ENCODE data around the gene CENPN. TPM values are rescaled to one million over a fixed set of nuclear protein-coding genes. Genes with fewer than 3 reads are reported as not detected.

The CENPN gene
- total and polyA plus RNA-seq, 2 of the 13 experiments (the other 11 are each of a cell fraction or from before 2014, with no cell fraction given) = 29.7 to 129 TPM

DNA sequence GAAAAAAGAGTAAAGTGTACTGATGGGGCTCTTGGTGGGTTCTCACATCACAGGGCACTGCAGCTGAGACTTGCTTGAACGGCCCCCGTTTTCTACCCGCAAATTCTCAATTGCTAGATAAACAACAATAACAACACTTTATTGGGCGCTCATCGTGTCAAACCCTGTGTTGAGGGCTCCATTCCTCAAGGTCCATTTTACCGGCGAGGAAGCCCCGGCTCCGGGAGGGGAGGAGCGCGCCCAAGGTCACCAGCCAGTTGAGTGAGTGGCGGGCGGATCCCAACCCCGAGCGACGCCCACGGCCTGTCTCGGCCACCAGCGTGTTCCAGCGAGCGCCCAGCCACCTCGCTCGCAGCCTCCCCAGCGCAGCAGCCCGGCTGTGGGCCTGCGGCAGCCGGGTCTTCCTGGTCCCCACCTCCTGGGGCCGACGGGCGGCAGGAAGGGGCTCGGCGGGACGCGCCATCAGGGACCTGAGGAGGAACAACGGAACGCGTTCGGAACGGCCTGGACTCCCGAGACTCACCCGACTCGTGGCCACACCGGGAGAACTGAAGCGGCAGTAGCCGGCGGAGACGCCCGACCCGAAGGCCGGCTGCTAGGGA, 702 bp upstream of the CENPN start (continued):
- no peak; the same call in 1 of the 2 replicates for TF ChIP-seq ZFP36L1 (CRISPR knock-in tag; IDR thresholded peaks at IDR 0.05)
- peak; percentile 20; the same call in 1 of the 2 replicates for TF ChIP-seq RARA (CRISPR knock-in tag; IDR thresholded peaks at IDR 0.05)
- TF ChIP-seq ZNF205 (CRISPR knock-in tag; IDR thresholded peaks at IDR 0.05) = no peak
- TF ChIP-seq GPN1 (CRISPR knock-in tag; IDR thresholded peaks at IDR 0.05; ENCODE audit: borderline replicate concordance) = no peak
- TF ChIP-seq, protein P1, sequence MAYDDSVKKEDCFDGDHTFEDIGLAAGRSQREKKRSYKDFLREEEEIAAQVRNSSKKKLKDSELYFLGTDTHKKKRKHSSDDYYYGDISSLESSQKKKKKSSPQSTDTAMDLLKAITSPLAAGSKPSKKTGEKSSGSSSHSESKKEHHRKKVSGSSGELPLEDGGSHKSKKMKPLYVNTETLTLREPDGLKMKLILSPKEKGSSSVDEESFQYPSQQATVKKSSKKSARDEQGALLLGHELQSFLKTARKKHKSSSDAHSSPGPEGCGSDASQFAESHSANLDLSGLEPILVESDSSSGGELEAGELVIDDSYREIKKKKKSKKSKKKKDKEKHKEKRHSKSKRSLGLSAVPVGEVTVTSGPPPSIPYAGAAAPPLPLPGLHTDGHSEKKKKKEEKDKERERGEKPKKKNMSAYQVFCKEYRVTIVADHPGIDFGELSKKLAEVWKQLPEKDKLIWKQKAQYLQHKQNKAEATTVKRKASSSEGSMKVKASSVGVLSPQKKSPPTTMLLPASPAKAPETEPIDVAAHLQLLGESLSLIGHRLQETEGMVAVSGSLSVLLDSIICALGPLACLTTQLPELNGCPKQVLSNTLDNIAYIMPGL (CRISPR knock-in tag; IDR thresholded peaks at IDR 0.05; ENCODE audit: borderline replicate concordance in 1 of 2, low read depth in 1 of 2) = no peak; a peak in 2 of 4 replicates
- TF ChIP-seq, protein P2, sequence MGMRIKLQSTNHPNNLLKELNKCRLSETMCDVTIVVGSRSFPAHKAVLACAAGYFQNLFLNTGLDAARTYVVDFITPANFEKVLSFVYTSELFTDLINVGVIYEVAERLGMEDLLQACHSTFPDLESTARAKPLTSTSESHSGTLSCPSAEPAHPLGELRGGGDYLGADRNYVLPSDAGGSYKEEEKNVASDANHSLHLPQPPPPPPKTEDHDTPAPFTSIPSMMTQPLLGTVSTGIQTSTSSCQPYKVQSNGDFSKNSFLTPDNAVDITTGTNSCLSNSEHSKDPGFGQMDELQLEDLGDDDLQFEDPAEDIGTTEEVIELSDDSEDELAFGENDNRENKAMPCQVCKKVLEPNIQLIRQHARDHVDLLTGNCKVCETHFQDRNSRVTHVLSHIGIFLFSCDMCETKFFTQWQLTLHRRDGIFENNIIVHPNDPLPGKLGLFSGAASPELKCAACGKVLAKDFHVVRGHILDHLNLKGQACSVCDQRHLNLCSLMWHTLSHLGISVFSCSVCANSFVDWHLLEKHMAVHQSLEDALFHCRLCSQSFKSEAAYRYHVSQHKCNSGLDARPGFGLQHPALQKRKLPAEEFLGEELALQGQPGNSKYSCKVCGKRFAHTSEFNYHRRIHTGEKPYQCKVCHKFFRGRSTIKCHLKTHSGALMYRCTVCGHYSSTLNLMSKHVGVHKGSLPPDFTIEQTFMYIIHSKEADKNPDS (CRISPR knock-in tag; IDR thresholded peaks at IDR 0.05) = no peak
- no peak for TF ChIP-seq PAF1 (CRISPR knock-in tag; IDR thresholded peaks at IDR 0.05)
- TF ChIP-seq, protein P3, sequence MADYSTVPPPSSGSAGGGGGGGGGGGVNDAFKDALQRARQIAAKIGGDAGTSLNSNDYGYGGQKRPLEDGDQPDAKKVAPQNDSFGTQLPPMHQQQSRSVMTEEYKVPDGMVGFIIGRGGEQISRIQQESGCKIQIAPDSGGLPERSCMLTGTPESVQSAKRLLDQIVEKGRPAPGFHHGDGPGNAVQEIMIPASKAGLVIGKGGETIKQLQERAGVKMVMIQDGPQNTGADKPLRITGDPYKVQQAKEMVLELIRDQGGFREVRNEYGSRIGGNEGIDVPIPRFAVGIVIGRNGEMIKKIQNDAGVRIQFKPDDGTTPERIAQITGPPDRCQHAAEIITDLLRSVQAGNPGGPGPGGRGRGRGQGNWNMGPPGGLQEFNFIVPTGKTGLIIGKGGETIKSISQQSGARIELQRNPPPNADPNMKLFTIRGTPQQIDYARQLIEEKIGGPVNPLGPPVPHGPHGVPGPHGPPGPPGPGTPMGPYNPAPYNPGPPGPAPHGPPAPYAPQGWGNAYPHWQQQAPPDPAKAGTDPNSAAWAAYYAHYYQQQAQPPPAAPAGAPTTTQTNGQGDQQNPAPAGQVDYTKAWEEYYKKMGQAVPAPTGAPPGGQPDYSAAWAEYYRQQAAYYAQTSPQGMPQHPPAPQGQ (CRISPR knock-in tag; IDR thresholded peaks at IDR 0.05; ENCODE audit: borderline replicate concordance) = no peak
- TF ChIP-seq, protein P4, sequence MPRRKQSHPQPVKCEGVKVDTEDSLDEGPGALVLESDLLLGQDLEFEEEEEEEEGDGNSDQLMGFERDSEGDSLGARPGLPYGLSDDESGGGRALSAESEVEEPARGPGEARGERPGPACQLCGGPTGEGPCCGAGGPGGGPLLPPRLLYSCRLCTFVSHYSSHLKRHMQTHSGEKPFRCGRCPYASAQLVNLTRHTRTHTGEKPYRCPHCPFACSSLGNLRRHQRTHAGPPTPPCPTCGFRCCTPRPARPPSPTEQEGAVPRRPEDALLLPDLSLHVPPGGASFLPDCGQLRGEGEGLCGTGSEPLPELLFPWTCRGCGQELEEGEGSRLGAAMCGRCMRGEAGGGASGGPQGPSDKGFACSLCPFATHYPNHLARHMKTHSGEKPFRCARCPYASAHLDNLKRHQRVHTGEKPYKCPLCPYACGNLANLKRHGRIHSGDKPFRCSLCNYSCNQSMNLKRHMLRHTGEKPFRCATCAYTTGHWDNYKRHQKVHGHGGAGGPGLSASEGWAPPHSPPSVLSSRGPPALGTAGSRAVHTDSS (CRISPR knock-in tag; conservative IDR thresholded peaks at IDR 0.05) = no peak
- TF ChIP-seq, protein P5, sequence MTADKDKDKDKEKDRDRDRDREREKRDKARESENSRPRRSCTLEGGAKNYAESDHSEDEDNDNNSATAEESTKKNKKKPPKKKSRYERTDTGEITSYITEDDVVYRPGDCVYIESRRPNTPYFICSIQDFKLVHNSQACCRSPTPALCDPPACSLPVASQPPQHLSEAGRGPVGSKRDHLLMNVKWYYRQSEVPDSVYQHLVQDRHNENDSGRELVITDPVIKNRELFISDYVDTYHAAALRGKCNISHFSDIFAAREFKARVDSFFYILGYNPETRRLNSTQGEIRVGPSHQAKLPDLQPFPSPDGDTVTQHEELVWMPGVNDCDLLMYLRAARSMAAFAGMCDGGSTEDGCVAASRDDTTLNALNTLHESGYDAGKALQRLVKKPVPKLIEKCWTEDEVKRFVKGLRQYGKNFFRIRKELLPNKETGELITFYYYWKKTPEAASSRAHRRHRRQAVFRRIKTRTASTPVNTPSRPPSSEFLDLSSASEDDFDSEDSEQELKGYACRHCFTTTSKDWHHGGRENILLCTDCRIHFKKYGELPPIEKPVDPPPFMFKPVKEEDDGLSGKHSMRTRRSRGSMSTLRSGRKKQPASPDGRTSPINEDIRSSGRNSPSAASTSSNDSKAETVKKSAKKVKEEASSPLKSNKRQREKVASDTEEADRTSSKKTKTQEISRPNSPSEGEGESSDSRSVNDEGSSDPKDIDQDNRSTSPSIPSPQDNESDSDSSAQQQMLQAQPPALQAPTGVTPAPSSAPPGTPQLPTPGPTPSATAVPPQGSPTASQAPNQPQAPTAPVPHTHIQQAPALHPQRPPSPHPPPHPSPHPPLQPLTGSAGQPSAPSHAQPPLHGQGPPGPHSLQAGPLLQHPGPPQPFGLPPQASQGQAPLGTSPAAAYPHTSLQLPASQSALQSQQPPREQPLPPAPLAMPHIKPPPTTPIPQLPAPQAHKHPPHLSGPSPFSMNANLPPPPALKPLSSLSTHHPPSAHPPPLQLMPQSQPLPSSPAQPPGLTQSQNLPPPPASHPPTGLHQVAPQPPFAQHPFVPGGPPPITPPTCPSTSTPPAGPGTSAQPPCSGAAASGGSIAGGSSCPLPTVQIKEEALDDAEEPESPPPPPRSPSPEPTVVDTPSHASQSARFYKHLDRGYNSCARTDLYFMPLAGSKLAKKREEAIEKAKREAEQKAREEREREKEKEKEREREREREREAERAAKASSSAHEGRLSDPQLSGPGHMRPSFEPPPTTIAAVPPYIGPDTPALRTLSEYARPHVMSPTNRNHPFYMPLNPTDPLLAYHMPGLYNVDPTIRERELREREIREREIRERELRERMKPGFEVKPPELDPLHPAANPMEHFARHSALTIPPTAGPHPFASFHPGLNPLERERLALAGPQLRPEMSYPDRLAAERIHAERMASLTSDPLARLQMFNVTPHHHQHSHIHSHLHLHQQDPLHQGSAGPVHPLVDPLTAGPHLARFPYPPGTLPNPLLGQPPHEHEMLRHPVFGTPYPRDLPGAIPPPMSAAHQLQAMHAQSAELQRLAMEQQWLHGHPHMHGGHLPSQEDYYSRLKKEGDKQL (CRISPR knock-in tag; IDR thresholded peaks at IDR 0.05; ENCODE audit: low read depth) = 0 out of 2 replicates have a peak, but pooled peaks have one; percentile 12
- TF ChIP-seq SSRP1 (CRISPR knock-in tag; IDR thresholded peaks at IDR 0.05) = no peak
- TF ChIP-seq ZNF724P (CRISPR knock-in tag; IDR thresholded peaks at IDR 0.05; ENCODE audit: borderline replicate concordance) = no peak
- no peak for TF ChIP-seq RARG (CRISPR knock-in tag; IDR thresholded peaks at IDR 0.05; ENCODE audit: low read depth)
- no peak for TF ChIP-seq RAD51 (IDR thresholded peaks at IDR 0.05; ENCODE audit: borderline replicate concordance)
- no peak for TF ChIP-seq FOXP1 (IDR thresholded peaks at IDR 0.05)
- no peak for TF ChIP-seq FOXP1 (CRISPR knock-in tag; IDR thresholded peaks at IDR 0.05)
- TF ChIP-seq JUNB (CRISPR knock-in tag; IDR thresholded peaks at IDR 0.05; ENCODE audit: borderline replicate concordance) = no peak

Data from HepG2 (cell line).